HepG2 (cell line): ENCODE measurements around the gene FRMD8. TPM values are rescaled to one million over a fixed set of nuclear protein-coding genes. Genes with fewer than 3 reads are reported as not detected.

Source experiments
- HDAC6 ChIP-seq: fragments of 200-600 bp; sonication (generic); IDR thresholded peaks from 2 replicates; pipeline ENCODE4 v1.7.0; 2017; ENCODE audit warnings: mild to moderate bottlenecking, antibody characterized with exemption, low read length, low read depth
- HNRNPLL ChIP-seq: fragments of 200-400 bp; formaldehyde crosslinking; IDR thresholded peaks from 2 replicates; pipeline ENCODE4 v1.6.1; 2017; ENCODE audit warnings: mild to moderate bottlenecking, low read depth, low read length; ENCODE audit not compliant: poor library complexity, severe bottlenecking
- IKZF1 ChIP-seq: fragments of 450-650 bp; IDR thresholded peaks from 2 replicates; pipeline ENCODE4 v1.7.1; 2016
- MBD4 ChIP-seq: IDR thresholded peaks from 2 replicates; pipeline ENCODE4 v1.6.1; 2012; ENCODE audit warnings: low read length, inconsistent platforms, borderline replicate concordance
- MED8 ChIP-seq: sonication (generic); formaldehyde crosslinking; IDR thresholded peaks from 2 replicates; pipeline ENCODE4 v1.8.1; 2023; ENCODE audit warnings: mild to moderate bottlenecking, missing genetic modification reagents; ENCODE audit not compliant: insufficient replicate concordance
- MIER2 ChIP-seq: IDR thresholded peaks from 2 replicates; pipeline ENCODE4 v1.6.1; 2016; ENCODE audit warnings: missing biosample characterization, missing genetic modification reagents
- MZF1 ChIP-seq: sonication (generic); formaldehyde crosslinking; IDR thresholded peaks from 2 replicates; pipeline ENCODE4 v1.8.1; 2023; ENCODE audit warnings: mild to moderate bottlenecking, missing genetic modification reagents, borderline replicate concordance
- NFE2L1 ChIP-seq: sonication (generic); formaldehyde crosslinking; IDR thresholded peaks from 2 replicates; pipeline ENCODE4 v1.4.0; 2020; ENCODE audit warnings: missing genetic modification reagents, mild to moderate bottlenecking, borderline replicate concordance
- POLR2G ChIP-seq: fragments of 200-400 bp; formaldehyde crosslinking; IDR thresholded peaks from 2 replicates; pipeline ENCODE4 v1.6.1; 2018; ENCODE audit warnings: mild to moderate bottlenecking, low read depth, low read length, moderate library complexity
- RFXANK ChIP-seq: IDR thresholded peaks from 2 replicates; pipeline ENCODE4 v1.6.1; 2016
- RXRB ChIP-seq: IDR thresholded peaks from 2 replicates; pipeline ENCODE4 v1.6.1; 2016; ENCODE audit warnings: borderline replicate concordance, missing genetic modification reagents, missing compliant biosample characterization
- U2AF1 ChIP-seq: fragments of 200-400 bp; formaldehyde crosslinking; optimal IDR thresholded peaks from 2 replicates; pipeline ENCODE3; 2017; ENCODE audit warnings: mild to moderate bottlenecking, low read depth, low read length
- UBTF ChIP-seq: sonication (generic); formaldehyde crosslinking; IDR thresholded peaks from 2 replicates; pipeline ENCODE4 v1.4.0; 2020; ENCODE audit warnings: mild to moderate bottlenecking, missing genetic modification reagents
- ZBTB7A ChIP-seq: sonication (generic); formaldehyde crosslinking; IDR thresholded peaks from 2 replicates; pipeline ENCODE4 v1.8.0; 2022; ENCODE audit warnings: mild to moderate bottlenecking, missing genetic modification reagents
- ZFP36L2 ChIP-seq: sonication (generic); formaldehyde crosslinking; IDR thresholded peaks from 2 replicates; pipeline ENCODE4 v1.4.0; 2020; ENCODE audit warnings: missing genetic modification reagents
- ZFP82 ChIP-seq: sonication (generic); formaldehyde crosslinking; IDR thresholded peaks from 2 replicates; pipeline ENCODE4 v1.5.1; 2020; ENCODE audit warnings: mild to moderate bottlenecking, missing genetic modification reagents, borderline replicate concordance
- ZNF274 ChIP-seq: sonication (generic); formaldehyde crosslinking; IDR thresholded peaks from 2 replicates; pipeline ENCODE4 v1.5.1; 2020; ENCODE audit warnings: mild to moderate bottlenecking, missing genetic modification reagents
- ZNF337 ChIP-seq: sonication (generic); formaldehyde crosslinking; IDR thresholded peaks from 2 replicates; pipeline ENCODE4 v1.5.1; 2020; ENCODE audit warnings: missing genetic modification reagents, low read depth, mild to moderate bottlenecking, borderline replicate concordance
- ZNF547 ChIP-seq: sonication (generic); formaldehyde crosslinking; IDR thresholded peaks from 2 replicates; pipeline ENCODE4 v1.5.1; 2020; ENCODE audit warnings: mild to moderate bottlenecking, missing genetic modification reagents
- ZNF572 ChIP-seq: sonication (generic); formaldehyde crosslinking; IDR thresholded peaks from 2 replicates; pipeline ENCODE4 v1.5.1; 2020; ENCODE audit warnings: mild to moderate bottlenecking, missing genetic modification reagents
- ZNF652 ChIP-seq: IDR thresholded peaks from 2 replicates; pipeline ENCODE4 v1.6.1; 2016; ENCODE audit warnings: low read depth, borderline replicate concordance
- ZNF660 ChIP-seq: sonication (generic); formaldehyde crosslinking; IDR thresholded peaks from 2 replicates; pipeline ENCODE4 v1.5.1; 2020; ENCODE audit warnings: mild to moderate bottlenecking, low read depth, missing genetic modification reagents, borderline replicate concordance
- ZNF761 ChIP-seq: sonication (generic); formaldehyde crosslinking; conservative IDR thresholded peaks from 2 replicates; pipeline ENCODE4 v1.4.0; 2020; ENCODE audit warnings: mild to moderate bottlenecking, missing genetic modification reagents
- ZSCAN9 ChIP-seq: IDR thresholded peaks from 2 replicates; pipeline ENCODE4 v1.6.1; 2016; ENCODE audit warnings: borderline replicate concordance
- polyA plus RNA-seq, 8 experiments: library from polyadenylated mRNA; depleted of rRNA in 3 of 8; stranded (reverse) in 7 of 8; unstranded in 1 of 8; fragments of >200 nt; fragmentation: Illumina TruSeq in 4 of 8; extraction: Trizol in 4 of 8; gene quantifications; 2 replicates each; pipeline versions ENCODE4 v1.2.1 to v1.2.3, GENCODE V29; 2011 to 2016; ENCODE audit warnings: low read depth in 4 of 8, missing spikeins in 1 of 8, mixed read lengths in 1 of 8; ENCODE audit not compliant: insufficient read depth in 1 of 8
- total RNA-seq, 5 experiments: library from RNA; depleted of rRNA; stranded (reverse); fragments of >200 nt; fragmentation: Illumina TruSeq; extraction: Trizol; gene quantifications; 2 replicates each; pipeline ENCODE4 v1.2.3, GENCODE V29; 2016; ENCODE audit warnings: low read depth in 1 of 5
- TF ChIP-seq, protein P1 (sequence below): sonication (generic); formaldehyde crosslinking; IDR thresholded peaks from 2 replicates; pipeline ENCODE4 v1.4.0; 2020; ENCODE audit warnings: missing genetic modification reagents
- TF ChIP-seq, protein P2 (sequence below): sonication (generic); formaldehyde crosslinking; IDR thresholded peaks from 2 replicates; pipeline ENCODE4 v1.5.1; 2020; ENCODE audit warnings: missing genetic modification reagents, mild to moderate bottlenecking, borderline replicate concordance
- TF ChIP-seq, protein P3 (sequence below): sonication (generic); formaldehyde crosslinking; IDR thresholded peaks from 2 replicates; pipeline ENCODE4 v1.8.1; 2023; ENCODE audit warnings: mild to moderate bottlenecking, missing genetic modification reagents

The FRMD8 gene
- total and polyA plus RNA-seq, 2 of the 13 experiments (the other 11 are each of a cell fraction or from before 2014, with no cell fraction given): 5.8 to 20.6 TPM

DNA sequence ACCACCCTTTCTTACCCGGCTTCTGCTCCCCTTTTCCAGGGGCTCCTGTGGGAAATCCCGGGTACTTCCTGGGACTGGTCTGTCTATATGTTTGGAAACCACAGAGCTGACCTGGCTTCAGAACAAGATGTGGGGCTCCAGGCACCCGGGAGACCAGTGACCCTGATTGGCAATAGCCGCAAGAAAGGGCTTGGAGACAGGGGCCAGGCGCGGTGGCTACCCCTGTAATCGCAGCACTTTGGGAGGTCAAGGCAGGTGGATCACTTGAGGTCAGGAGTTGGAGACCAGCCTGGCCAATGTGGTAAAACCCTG is 33.0 kb downstream of the FRMD8 start (continued):
- TF ChIP-seq MZF1 (CRISPR knock-in tag): no peak
- 0 out of 2 replicates have a peak, but pooled peaks have one; percentile 1 for TF ChIP-seq NFE2L1 (CRISPR knock-in tag)
- no peak for TF ChIP-seq RXRB (CRISPR knock-in tag)
- no peak for TF ChIP-seq ZBTB7A
- no peak for TF ChIP-seq UBTF
- TF ChIP-seq POLR2G: peak; percentile 14; the same call in 1 of the 2 replicates
- TF ChIP-seq MIER2 (CRISPR knock-in tag): no peak
- no peak for TF ChIP-seq MED8 (CRISPR knock-in tag)
- no peak for TF ChIP-seq ZFP82 (CRISPR knock-in tag)
- TF ChIP-seq ZNF274 (CRISPR knock-in tag): no peak
- no peak for TF ChIP-seq ZNF572
- TF ChIP-seq ZNF652 (CRISPR knock-in tag): 0 out of 2 replicates have a peak, but pooled peaks have one; percentile 13
- TF ChIP-seq HDAC6: peak; percentile 42; the same call in 1 of the 2 replicates
- no peak for TF ChIP-seq IKZF1
- peak; percentile 18 for TF ChIP-seq U2AF1
- no peak for TF ChIP-seq ZFP36L2
- TF ChIP-seq, protein P1, sequence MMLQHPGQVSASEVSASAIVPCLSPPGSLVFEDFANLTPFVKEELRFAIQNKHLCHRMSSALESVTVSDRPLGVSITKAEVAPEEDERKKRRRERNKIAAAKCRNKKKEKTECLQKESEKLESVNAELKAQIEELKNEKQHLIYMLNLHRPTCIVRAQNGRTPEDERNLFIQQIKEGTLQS (CRISPR knock-in tag): peak; percentile 7; the same call in 1 of the 2 replicates
- no peak for TF ChIP-seq ZNF660 (CRISPR knock-in tag)
- no peak for TF ChIP-seq ZNF337 (CRISPR knock-in tag)
- TF ChIP-seq ZNF761 (CRISPR knock-in tag): 0 out of 2 replicates have a peak, but pooled peaks have one; percentile 34
- no peak for TF ChIP-seq HNRNPLL
- no peak for TF ChIP-seq ZSCAN9 (CRISPR knock-in tag)
- TF ChIP-seq MBD4: no peak
- no peak for TF ChIP-seq RFXANK
- TF ChIP-seq, protein P2, sequence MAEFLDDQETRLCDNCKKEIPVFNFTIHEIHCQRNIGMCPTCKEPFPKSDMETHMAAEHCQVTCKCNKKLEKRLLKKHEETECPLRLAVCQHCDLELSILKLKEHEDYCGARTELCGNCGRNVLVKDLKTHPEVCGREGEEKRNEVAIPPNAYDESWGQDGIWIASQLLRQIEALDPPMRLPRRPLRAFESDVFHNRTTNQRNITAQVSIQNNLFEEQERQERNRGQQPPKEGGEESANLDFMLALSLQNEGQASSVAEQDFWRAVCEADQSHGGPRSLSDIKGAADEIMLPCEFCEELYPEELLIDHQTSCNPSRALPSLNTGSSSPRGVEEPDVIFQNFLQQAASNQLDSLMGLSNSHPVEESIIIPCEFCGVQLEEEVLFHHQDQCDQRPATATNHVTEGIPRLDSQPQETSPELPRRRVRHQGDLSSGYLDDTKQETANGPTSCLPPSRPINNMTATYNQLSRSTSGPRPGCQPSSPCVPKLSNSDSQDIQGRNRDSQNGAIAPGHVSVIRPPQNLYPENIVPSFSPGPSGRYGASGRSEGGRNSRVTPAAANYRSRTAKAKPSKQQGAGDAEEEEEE: no peak
- TF ChIP-seq, protein P3, sequence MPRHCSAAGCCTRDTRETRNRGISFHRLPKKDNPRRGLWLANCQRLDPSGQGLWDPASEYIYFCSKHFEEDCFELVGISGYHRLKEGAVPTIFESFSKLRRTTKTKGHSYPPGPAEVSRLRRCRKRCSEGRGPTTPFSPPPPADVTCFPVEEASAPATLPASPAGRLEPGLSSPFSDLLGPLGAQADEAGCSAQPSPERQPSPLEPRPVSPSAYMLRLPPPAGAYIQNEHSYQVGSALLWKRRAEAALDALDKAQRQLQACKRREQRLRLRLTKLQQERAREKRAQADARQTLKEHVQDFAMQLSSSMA (CRISPR knock-in tag): no peak
- TF ChIP-seq ZNF547 (CRISPR knock-in tag): no peak
